Stomach (tissue), 4 donors: Measurements from ENCODE around the gene TAPT1.

Source experiments
- CTCF ChIP-seq, 7 experiments: fragments of 450-650 bp in 4 of 7; fragments of 200-600 bp in 3 of 7; sonication (generic) in 3 of 7; IDR thresholded peaks; one replicate each; pipeline ENCODE4 v1.5.1; 2016 to 2019; ENCODE audit warnings: antibody characterized with exemption in 7 of 7, control low read depth in 2 of 7, mild to moderate bottlenecking in 1 of 7
- POLR2AphosphoS5 ChIP-seq, 3 donors: sonication (generic); formaldehyde crosslinking; IDR thresholded peaks; one replicate each; pipeline ENCODE4 v1.6.1; 2016; ENCODE audit warnings: antibody characterized with exemption in 3 of 3

GRCh38 chr4:16268290-16268689 is 42.0 kb upstream of the TAPT1 start:
- TF ChIP-seq CTCF (IDR thresholded peaks at IDR 0.05): no peak
- no peak for TF ChIP-seq POLR2AphosphoS5 (IDR thresholded peaks at IDR 0.05)
